ENCODE results near the gene RAB3C.

The RAB3C gene

GRCh38 chr5:58606064-58606463, 23.2 kb downstream of the RAB3C start:
- no peak for DNase-seq

- no peak for DNase-seq
These were observed 33.1 kb downstream of the RAB3C start for GRCh38 chr5:58615972-58616371.

DNA sequence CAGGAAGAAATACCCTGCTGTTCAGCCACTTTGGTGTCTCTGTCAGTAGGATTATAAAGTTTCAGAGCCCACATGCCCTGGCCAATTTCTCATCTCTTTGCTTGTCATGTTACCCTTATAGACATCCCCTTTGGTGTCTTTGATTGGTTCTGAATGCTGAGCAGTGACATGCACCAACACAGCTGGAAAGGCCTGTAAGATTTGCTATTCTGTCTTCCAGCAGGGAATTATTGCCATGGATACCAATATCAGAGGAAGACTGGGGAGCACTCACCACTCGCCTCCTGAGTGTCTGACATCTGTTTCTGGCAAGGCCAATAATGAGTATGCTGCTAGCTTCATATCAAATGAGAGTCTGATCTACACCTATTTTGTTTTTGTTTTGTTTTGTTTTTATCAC, 34.4 kb downstream of the RAB3C start:
- no peak for DNase-seq

DNA sequence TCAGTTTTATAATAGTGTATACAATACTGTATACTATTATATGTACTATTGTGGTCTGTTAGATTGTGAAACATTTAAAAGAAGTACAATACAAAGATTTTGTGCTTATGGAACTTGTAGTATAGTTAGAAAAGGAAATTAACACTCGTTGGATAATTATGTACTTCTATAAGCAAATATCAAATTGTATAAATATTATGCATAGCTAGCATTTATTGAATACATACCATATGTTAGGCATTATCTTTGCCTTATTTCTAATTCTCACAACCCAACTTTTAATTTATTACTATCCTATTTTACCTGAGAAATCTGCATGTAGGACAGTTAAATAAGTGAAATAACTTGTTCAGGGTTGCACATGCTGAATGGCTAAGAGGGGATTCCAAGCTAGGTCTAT, 37.5 kb downstream of the RAB3C start:
- DNase-seq = no peak

GRCh38 chr5:58622936-58623871, 40.3 kb downstream of the RAB3C start:
- no peak for DNase-seq

DNA sequence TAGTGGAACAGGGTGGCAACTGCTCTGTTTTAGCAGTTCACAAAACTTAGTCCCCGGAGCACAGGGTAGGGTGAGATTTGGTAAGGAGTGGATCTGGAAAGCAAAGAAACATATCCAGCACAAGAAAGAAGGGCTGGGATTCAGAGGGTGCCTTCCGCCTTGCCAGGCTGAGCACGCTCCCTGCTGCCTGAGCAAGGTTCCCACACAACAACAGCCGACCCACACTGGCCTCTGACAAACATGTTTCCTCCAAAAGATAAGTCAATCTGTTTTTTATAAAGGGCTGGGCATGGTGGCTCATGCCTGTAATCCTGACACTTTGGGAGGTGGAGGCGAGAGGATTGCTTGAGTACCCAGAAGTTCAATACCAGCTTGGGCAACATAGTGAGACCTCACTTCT, 45.8 kb downstream of the RAB3C start:
- DNase-seq = no peak

DNA sequence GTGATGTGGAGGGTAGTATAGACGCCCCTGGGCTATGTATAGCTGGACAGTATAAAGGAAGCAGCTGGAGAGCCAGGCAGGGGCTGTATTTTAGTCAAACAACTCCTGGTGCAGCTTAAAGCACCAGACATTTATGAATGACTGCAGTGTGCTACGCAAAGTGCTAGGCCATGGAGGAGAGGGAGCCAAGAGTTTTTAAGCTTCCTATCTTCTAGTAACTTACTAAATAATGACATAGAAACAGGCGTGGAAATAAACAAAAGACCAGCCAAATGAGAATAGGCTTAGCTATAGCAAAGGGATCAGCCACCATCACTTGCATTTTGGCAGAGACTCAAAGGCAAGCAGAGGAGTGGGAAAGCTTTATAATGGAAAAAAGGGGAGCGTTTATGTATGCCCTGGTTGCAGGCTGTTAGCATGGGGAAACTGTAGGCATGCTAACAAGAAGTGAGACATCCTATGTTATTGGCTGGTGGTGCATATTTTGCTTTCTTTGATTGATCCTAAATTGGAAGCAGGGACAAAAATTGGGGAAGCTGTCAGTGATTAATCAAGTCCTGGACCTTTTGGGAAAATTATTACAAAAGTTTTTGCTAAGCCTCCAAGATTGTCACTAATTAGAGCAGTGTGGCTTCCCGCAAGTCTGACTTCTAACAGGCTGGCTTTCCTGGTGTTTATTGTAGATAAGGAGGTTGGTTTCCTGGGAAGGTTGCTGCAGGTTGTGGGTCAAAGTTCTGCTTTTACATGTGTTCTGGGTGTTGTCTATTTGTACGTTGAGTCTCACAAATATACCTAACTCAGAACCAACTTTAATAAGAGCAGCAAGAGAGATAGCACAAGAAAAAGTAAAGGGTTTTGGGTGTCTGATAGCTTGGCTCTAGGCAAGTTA, 46.6 kb downstream of the RAB3C start:
- DNase-seq = no peak

DNA sequence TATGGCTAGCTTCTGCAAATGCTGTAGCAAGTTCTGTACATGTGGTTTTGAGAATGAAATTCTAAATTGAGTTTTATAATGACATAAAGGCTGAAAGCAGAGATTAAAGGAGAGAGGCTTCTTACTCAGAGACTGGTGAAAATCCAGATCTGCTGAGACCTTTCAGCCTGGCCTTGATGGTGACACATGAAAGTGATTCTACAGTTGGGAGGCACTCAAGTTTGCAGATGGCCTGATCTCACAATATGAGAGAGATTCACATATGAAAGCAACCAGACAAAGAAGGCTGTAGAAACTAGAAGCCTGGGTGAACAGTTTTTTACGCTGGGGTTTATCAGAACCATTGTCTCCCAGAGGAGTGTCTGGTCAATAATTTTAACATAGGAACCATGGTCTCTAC, 49.0 kb downstream of the RAB3C start:
- no peak for DNase-seq

- no peak for DNase-seq
These were observed 52.5 kb downstream of the RAB3C start for GRCh38 chr5:58635416-58635815.

GRCh38 chr5:58640011-58640410, 57.1 kb downstream of the RAB3C start:
- DNase-seq = no peak

DNA sequence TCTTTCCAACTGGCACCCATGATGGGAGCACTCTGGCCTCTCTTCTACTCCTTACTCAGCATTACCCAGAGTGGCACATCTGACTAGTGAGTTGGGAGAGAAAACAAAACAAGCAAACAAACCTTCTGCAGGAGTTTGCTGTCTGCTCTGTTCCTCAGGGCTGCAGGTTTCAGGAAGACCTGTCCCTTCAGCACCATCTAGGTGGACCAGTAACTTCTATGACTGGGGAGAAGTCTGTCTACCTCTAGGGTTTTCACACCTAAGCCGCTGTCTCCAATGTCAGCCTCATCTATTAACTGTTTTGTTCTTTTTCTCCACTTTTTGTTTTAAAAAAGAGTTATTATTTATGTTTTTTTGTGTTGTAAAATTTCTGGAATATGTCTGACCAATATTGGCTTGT, 58.7 kb downstream of the RAB3C start:
- no peak for DNase-seq

DNA sequence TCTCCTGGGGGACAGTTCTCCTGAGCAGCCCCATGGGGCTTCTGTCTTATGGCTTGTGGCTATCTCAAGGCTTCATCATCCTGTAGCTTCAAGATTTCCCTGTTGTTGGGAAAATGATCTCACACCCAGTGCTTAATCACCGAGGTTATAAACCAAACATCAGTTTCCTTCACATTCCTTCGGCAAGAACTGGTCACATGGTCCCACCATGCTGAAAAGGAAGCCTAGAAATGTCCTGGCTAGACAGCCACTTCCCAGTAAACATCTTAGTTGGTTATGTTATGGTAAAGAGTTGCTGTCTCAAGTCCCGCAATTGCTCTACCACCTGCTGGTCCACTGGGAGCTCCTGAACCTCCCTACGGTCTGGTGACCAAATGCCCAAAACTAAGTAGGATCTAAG, 66.0 kb downstream of the RAB3C start:
- no peak for DNase-seq

- no peak for DNase-seq
These were observed 66.8 kb downstream of the RAB3C start for GRCh38 chr5:58649716-58650115.

- no peak for DNase-seq
These were observed 70.6 kb downstream of the RAB3C start for GRCh38 chr5:58653521-58653920.

GRCh38 chr5:58666141-58666540, 83.3 kb downstream of the RAB3C start:
- no peak for DNase-seq

DNA sequence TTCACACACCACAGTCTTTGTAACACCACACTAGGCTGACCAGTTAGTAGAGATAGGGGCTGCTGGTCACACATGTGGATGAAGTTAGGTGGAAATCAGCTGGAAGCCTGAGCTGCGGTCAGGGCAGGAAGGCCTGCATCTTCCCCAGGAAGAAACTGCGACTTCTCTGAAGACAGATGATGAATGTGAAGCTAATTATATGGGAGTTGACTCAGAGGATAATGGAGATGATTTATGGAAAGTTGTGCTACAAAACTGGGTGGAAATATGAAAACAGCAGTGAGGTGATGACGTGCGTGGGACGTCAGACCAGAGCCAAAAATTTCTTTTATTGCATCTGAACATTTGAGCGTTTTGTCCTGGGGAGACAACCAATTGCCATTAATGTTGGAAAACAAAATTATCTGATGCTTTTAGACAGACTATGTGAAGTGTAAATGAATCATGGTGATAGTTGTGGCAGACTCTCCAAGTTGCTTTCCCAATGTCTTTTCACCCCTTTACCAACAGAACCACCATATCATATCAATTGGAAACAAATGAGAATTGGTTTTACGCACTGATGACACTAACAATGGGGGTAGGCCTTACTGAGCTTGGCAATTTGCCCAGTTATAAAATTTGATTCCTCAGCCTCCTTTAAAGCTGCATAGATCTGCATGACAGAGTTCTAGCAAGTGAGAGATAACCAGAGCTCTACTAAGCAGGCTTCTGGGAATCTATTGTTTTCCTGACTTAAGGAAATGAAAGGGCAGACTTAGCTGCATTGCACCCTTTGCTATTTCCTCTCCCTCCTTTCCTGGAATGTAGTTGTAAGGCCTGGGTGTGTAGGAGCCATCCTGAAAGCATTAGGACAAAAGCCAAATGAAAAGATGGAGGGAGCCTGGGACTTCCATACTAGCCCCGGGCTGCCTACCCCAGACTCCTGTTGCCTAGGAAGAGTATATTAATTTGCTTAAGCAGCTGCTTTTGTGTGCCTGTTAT, 84.0 kb downstream of the RAB3C start:
- no peak for DNase-seq

DNA sequence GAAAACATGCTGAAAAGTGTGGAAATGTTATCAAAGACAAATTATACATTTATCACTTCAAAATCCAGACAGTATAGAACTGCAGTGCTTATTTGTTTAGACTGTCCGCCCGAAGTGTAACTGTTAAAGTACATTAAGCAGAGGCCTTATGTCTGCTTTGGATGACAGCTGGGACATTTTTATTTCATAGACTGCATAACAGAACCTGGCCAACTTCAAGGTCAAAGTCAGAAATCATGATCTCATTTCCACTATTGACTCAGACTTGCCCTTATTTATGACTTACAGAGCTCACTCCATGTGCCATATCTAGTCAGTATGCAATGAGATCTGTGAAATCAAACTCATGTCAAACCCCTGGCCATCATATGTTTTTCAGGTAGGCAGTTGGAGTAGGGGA, 87.7 kb downstream of the RAB3C start:
- no peak for DNase-seq

GRCh38 chr5:58671155-58671554, 88.3 kb downstream of the RAB3C start:
- no peak for DNase-seq

DNA sequence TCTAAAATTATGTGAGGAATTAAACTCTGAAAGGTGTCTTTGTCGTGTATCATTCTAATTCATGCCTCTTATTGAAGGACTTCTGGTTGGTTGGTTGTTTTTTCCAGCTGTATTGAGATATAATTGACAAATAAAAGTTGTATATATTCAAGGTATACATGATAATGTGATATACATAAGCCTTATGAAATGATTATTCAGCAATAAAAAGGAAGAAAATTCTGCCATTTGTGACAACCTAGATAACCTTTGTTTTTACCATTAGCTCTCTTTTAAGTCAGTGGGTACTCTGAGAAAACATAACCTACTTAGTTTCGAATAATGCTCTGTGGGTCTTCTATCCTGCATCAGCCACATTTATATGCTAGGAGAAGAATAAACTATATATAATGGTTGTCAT, 89.6 kb downstream of the RAB3C start:
- no peak for DNase-seq

GRCh38 chr5:58674070-58674469, 91.2 kb downstream of the RAB3C start:
- DNase-seq = no peak

- DNase-seq = no peak
These were observed 91.8 kb downstream of the RAB3C start for GRCh38 chr5:58674711-58675110.

GRCh38 chr5:58675341-58675740, 92.5 kb downstream of the RAB3C start:
- peak in 1 of 2 donors; percentile 2 for DNase-seq

GRCh38 chr5:58677650-58678049, 94.8 kb downstream of the RAB3C start:
- no peak for DNase-seq

Measured in hippocampal formation (tissue), 2 donors.